Loucy (cell line): ENCODE measurements around the gene CEPT1.

Source experiments
- CTCF ChIP-seq: fragments of 200-600 bp; sonication (generic); conservative IDR thresholded peaks from 2 replicates; pipeline ENCODE4 v1.5.1; 2014; ENCODE audit warnings: mild to moderate bottlenecking, antibody characterized with exemption, low read length
- EZH2phosphoT487 ChIP-seq: fragments of 200-600 bp; IDR thresholded peaks from 2 replicates; pipeline ENCODE4 v1.6.1; 2018; ENCODE audit warnings: antibody characterized with exemption, mild to moderate bottlenecking, moderate library complexity, borderline replicate concordance

GRCh38 chr1:111193712-111194480 is 53.9 kb downstream of the CEPT1 start:
- no peak for TF ChIP-seq CTCF
- TF ChIP-seq EZH2phosphoT487, result no peak
